ENCODE measurements around the gene OTP. TPM values are rescaled to one million over a fixed set of nuclear protein-coding genes. Genes with fewer than 3 reads are reported as not detected.

The OTP gene
- total RNA-seq, 1 experiment from 2014 or later = not detected

DNA sequence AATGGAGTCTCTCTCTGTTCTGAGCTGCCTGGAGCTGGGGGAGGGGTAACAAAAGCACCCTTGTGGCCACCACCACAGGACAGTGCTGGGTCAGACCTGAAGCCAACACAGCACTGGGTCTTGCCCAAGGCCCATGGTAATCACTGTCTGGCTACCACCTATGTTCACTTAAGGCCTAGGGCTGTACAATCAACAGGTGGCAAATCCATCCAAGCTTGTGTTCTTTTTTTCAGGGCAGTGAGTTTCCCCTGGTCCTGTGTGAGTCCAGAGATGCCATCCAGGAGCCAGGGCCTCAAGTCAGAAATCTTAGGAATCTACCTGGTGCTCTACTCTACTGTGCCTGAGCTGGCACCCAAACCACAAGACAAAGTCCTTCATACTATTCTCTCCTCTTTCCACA is 20.1 kb upstream of the OTP start:
- H3K4me3 ChIP-seq (ENCODE audit: low read length) = no peak overlapping the region
- no peak overlapping the region for H3K9ac ChIP-seq (ENCODE audit: low read length)
- no peak overlapping the region for H2AFZ ChIP-seq (ENCODE audit: low read length)
- H3K27me3 ChIP-seq (ENCODE audit: low read length) = 0 out of 2 replicates have a peak, but pooled peaks cover 8% of the 10 kb centered on the region
- CTCF ChIA-PET = no interaction called here
- no peaks in the 10 kb centered on the region for H3K79me2 ChIP-seq (ENCODE audit: low read length)
- no peaks in the 10 kb centered on the region for H3F3A ChIP-seq (ENCODE audit: low read length, unreplicated experiment)
- TF ChIP-seq EZH2phosphoT487 (IDR thresholded peaks at IDR 0.05; ENCODE audit: borderline replicate concordance, low read length) (no peak), EZH2 (IDR thresholded peaks at IDR 0.05; ENCODE audit: low read length, unreplicated experiment) (no peak)
- TF ChIP-seq, protein P1, sequence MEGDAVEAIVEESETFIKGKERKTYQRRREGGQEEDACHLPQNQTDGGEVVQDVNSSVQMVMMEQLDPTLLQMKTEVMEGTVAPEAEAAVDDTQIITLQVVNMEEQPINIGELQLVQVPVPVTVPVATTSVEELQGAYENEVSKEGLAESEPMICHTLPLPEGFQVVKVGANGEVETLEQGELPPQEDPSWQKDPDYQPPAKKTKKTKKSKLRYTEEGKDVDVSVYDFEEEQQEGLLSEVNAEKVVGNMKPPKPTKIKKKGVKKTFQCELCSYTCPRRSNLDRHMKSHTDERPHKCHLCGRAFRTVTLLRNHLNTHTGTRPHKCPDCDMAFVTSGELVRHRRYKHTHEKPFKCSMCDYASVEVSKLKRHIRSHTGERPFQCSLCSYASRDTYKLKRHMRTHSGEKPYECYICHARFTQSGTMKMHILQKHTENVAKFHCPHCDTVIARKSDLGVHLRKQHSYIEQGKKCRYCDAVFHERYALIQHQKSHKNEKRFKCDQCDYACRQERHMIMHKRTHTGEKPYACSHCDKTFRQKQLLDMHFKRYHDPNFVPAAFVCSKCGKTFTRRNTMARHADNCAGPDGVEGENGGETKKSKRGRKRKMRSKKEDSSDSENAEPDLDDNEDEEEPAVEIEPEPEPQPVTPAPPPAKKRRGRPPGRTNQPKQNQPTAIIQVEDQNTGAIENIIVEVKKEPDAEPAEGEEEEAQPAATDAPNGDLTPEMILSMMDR (conservative IDR thresholded peaks at IDR 0.05; ENCODE audit: low read depth, low read length) = no peak
- no peaks in the 10 kb centered on the region for H3K4me1 ChIP-seq (ENCODE audit: insufficient read depth, low read length)
- no peak overlapping the region for H3K4me2 ChIP-seq (ENCODE audit: low read length)
- DNase-seq (no peak), ATAC-seq (no peak)
- intact Hi-C loops (cut with micrococcal nuclease) = no loop called here
- H3K27ac ChIP-seq (ENCODE audit: low read length) = no peak overlapping the region
- POLR2A ChIA-PET (ENCODE audit: unreplicated experiment) = no interaction called here
- no peaks in the 10 kb centered on the region for H4K20me1 ChIP-seq (ENCODE audit: low read length)
- H3K36me3 ChIP-seq (ENCODE audit: low read depth, low read length) = no peaks in the 10 kb centered on the region
- H3K9me3 ChIP-seq (ENCODE audit: low read length) = no peaks in the 10 kb centered on the region
- H3K9me2 ChIP-seq (replicated peaks; ENCODE audit: low read length) = no peaks in the 10 kb centered on the region
- no TSS peak for BruUV-seq (replicated peaks)

DNA sequence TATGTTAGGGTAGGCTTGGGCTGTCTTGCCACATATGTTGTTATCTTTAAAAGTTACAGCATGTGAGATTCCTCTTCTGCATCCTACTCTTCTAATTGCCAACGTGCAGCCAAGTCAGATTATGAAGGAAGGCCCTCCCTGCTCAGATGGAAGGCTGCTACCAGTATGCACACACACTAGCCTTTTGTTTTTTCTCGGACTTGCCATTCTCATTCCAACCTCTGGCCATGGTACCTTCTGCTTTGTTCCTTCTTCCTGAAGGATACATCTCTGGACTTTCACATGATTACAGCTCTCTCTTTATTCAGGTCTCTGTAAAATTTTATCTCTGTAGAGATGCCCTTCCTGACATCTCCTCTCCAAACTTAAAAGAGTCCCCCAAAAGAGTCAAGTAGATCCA is 12.8 kb upstream of the OTP start:
- Histone ChIP-seq H3K27me3 (ENCODE audit: low read length) (peaks cover under 1% of the 10 kb centered on the region; the same call in 1 of the 2 replicates), H3K9ac (ENCODE audit: low read length) (no peak overlapping the region), H2AFZ (ENCODE audit: low read length) (no peak overlapping the region), H3K9me3 (ENCODE audit: low read length) (no peaks in the 10 kb centered on the region), H3K4me2 (ENCODE audit: low read length) (no peak overlapping the region), H3K4me3 (ENCODE audit: low read length) (no peak overlapping the region), H3K27ac (ENCODE audit: low read length) (no peak overlapping the region), H3K79me2 (ENCODE audit: low read length) (no peaks in the 10 kb centered on the region), H3K4me1 (ENCODE audit: insufficient read depth, low read length) (no peaks in the 10 kb centered on the region), H3K9me2 (replicated peaks; ENCODE audit: low read length) (no peaks in the 10 kb centered on the region), H3F3A (ENCODE audit: low read length, unreplicated experiment) (no peaks in the 10 kb centered on the region), H3K36me3 (ENCODE audit: low read depth, low read length) (no peaks in the 10 kb centered on the region), H4K20me1 (ENCODE audit: low read length) (no peaks in the 10 kb centered on the region)
- TF ChIP-seq EZH2 (IDR thresholded peaks at IDR 0.05; ENCODE audit: low read length, unreplicated experiment) (no peak), EZH2phosphoT487 (IDR thresholded peaks at IDR 0.05; ENCODE audit: borderline replicate concordance, low read length) (no peak)
- TF ChIP-seq, protein P1 (conservative IDR thresholded peaks at IDR 0.05; ENCODE audit: low read depth, low read length) = no peak
- no TSS peak for BruUV-seq (replicated peaks)
- ATAC-seq = no peak
- DNase-seq = no peak
- ChIA-PET CTCF (no interaction called here), POLR2A (ENCODE audit: unreplicated experiment) (no interaction called here)
- intact Hi-C loops (cut with micrococcal nuclease) = no loop called here

DNA sequence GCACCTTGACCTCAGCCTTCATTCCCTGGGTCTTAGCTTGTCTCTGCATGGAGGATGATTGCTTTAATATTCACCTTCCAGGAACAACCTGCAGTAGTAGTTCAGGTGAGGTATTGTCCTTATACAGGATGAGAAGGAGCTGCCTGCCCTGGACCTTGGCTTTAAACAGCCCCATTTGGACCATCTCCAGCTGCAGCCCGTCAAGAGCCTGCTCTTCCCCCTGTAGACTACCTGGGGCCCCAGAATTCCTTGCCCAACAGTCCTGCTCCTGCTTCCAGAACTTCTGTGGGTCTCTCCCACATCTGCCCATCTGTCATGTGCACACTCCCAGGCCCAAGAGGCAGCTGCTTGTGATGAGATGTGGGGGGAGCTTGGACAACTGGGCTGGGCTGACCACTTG is 12.2 kb upstream of the OTP start:
- CTCF ChIA-PET = no interaction called here

More for the DNA sequence above, 12.2 kb upstream of the OTP start:
- Histone ChIP-seq H2AFZ (ENCODE audit: low read length) (no peak overlapping the region), H3K9me3 (ENCODE audit: low read length) (no peaks in the 10 kb centered on the region), H3K4me1 (ENCODE audit: insufficient read depth, low read length) (no peaks in the 10 kb centered on the region), H3F3A (ENCODE audit: low read length, unreplicated experiment) (no peaks in the 10 kb centered on the region), H3K79me2 (ENCODE audit: low read length) (no peaks in the 10 kb centered on the region), H3K9me2 (replicated peaks; ENCODE audit: low read length) (no peaks in the 10 kb centered on the region), H3K27ac (ENCODE audit: low read length) (no peak overlapping the region), H3K27me3 (ENCODE audit: low read length) (peaks cover 4% of the 10 kb centered on the region; the same call in 1 of the 2 replicates), H3K4me2 (ENCODE audit: low read length) (no peak overlapping the region), H3K4me3 (ENCODE audit: low read length) (no peak overlapping the region), H3K9ac (ENCODE audit: low read length) (no peak overlapping the region), H3K36me3 (ENCODE audit: low read depth, low read length) (no peaks in the 10 kb centered on the region), H4K20me1 (ENCODE audit: low read length) (no peaks in the 10 kb centered on the region)
- intact Hi-C loops (cut with micrococcal nuclease) = no loop called here
- POLR2A ChIA-PET (ENCODE audit: unreplicated experiment) = no interaction called here
- BruUV-seq (replicated peaks) = no TSS peak
- TF ChIP-seq, protein P1 (conservative IDR thresholded peaks at IDR 0.05; ENCODE audit: low read depth, low read length) = no peak
- TF ChIP-seq EZH2 (IDR thresholded peaks at IDR 0.05; ENCODE audit: low read length, unreplicated experiment) = no peak
- no peak for TF ChIP-seq EZH2phosphoT487 (IDR thresholded peaks at IDR 0.05; ENCODE audit: borderline replicate concordance, low read length)
- DNase-seq = no peak
- no peak for ATAC-seq

Data from PC-3 (cell line).